ENCODE results near the gene GPR3. TPM values are rescaled to one million over a fixed set of nuclear protein-coding genes. Genes with fewer than 3 reads are reported as not detected.
"Not testable (repeated sequence)": the region's sequence is repeated elsewhere in the genome, so short reads cannot be mapped to it uniquely, and the experiment has no call there.

The GPR3 gene
- total RNA-seq, 2 experiments from 2014 or later, result 0.58 to 0.65 TPM

GRCh38 chr1:27428316-27429028 is 36.0 kb downstream of the GPR3 start:
- H3K4me1 Mint-ChIP-seq, result peaks cover 66% of the 10 kb centered on the region
- peak overlapping the region; percentile 65 for H3K27ac Mint-ChIP-seq
- peak overlapping the region; percentile 59 for H3K4me3 Mint-ChIP-seq
- no peaks in the 10 kb centered on the region for H3K27me3 Mint-ChIP-seq
- H3K36me3 Mint-ChIP-seq (ENCODE audit: low read depth), result peaks cover 34% of the 10 kb centered on the region
- ChIA-PET CTCF (interaction anchor here (0.7 to 5.9 kb wide), 5 partner anchors 9 to 241 kb away, joined by 3 to 56 read pairs (median 5); no protein-coding TSS in a partner anchor), POLR2A (interaction anchor here (1.1 to 4.1 kb wide), 7 partner anchors 7 to 61 kb away, joined by 3 to 24 read pairs (median 5); partner anchors contain the start of gene WASF2)
- H3K9me3 Mint-ChIP-seq, result no peaks in the 10 kb centered on the region
- DNase-seq, result no peak

GRCh38 chr1:27429029-27429425 is 36.6 kb downstream of the GPR3 start:
- peak overlapping the region; percentile 59 for H3K4me3 Mint-ChIP-seq
- CTCF ChIA-PET, result interaction anchor here (0.7 to 5.9 kb wide), 5 partner anchors 9 to 240 kb away, joined by 3 to 56 read pairs (median 5); no protein-coding TSS in a partner anchor
- POLR2A ChIA-PET, result interaction anchor here (0.9 to 4.1 kb wide), 7 partner anchors 8 to 96 kb away, joined by 3 to 24 read pairs (median 5); partner anchors contain the start of gene WASF2
- H3K4me1 Mint-ChIP-seq, result peaks cover 64% of the 10 kb centered on the region
- no peaks in the 10 kb centered on the region for H3K27me3 Mint-ChIP-seq
- no peak for DNase-seq
- no peaks in the 10 kb centered on the region for H3K9me3 Mint-ChIP-seq
- peaks cover 31% of the 10 kb centered on the region for H3K36me3 Mint-ChIP-seq (ENCODE audit: low read depth)
- peak overlapping the region; percentile 65 for H3K27ac Mint-ChIP-seq

GRCh38 chr1:27430903-27431600 is 38.6 kb downstream of the GPR3 start:
- no peaks in the 10 kb centered on the region for H3K9me3 Mint-ChIP-seq
- peak overlapping the region; percentile 70 for H3K27ac Mint-ChIP-seq
- peak; percentile 35 for DNase-seq
- peaks cover 23% of the 10 kb centered on the region for H3K36me3 Mint-ChIP-seq (ENCODE audit: low read depth)
- no peaks in the 10 kb centered on the region for H3K27me3 Mint-ChIP-seq
- CTCF ChIA-PET, result interaction anchor here (0.6 to 5.9 kb wide), 11 partner anchors 11 to 212 kb away, joined by 3 to 56 read pairs (median 4); partner anchors contain the start of gene WASF2
- H3K4me3 Mint-ChIP-seq, result peak overlapping the region; percentile 43
- POLR2A ChIA-PET, result interaction anchor here (1.2 to 4.1 kb wide), 6 partner anchors 9 to 173 kb away, joined by 3 to 24 read pairs (median 4); partner anchors contain the start of genes AHDC1 and WASF2
- peaks cover 69% of the 10 kb centered on the region for H3K4me1 Mint-ChIP-seq

GRCh38 chr1:27431601-27431940 is 39.1 kb downstream of the GPR3 start:
- Mint-ChIP-seq H3K36me3 (ENCODE audit: low read depth) (peaks cover 22% of the 10 kb centered on the region), H3K27me3 (no peaks in the 10 kb centered on the region), H3K4me3 (no peak overlapping the region), H3K4me1 (peaks cover 72% of the 10 kb centered on the region), H3K9me3 (no peaks in the 10 kb centered on the region), H3K27ac (peak overlapping the region; percentile 70)
- ChIA-PET CTCF (interaction anchor here (1.3 to 5.9 kb wide), 3 partner anchors 13 to 125 kb away, joined by 4 to 56 read pairs (median 6); partner anchors contain the start of gene WASF2), POLR2A (interaction anchor here (1.2 to 4.1 kb wide), 4 partner anchors 8 to 58 kb away, joined by 3 to 24 read pairs (median 6); partner anchors contain the start of gene WASF2)
- DNase-seq, result no peak

- H3K4me3 Mint-ChIP-seq, H3K27me3 Mint-ChIP-seq, H3K27ac Mint-ChIP-seq, CTCF ChIA-PET, POLR2A ChIA-PET, H3K9me3 Mint-ChIP-seq, DNase-seq: not testable (repeated sequence)
- H3K36me3 Mint-ChIP-seq (ENCODE audit: low read depth), result peaks cover 15% of the 10 kb centered on the region
- H3K4me1 Mint-ChIP-seq, result peaks cover 75% of the 10 kb centered on the region
These were observed 40.3 kb downstream of the GPR3 start for GRCh38 chr1:27432725-27433124.

- CTCF ChIA-PET, result no interaction called here
- POLR2A ChIA-PET, result interaction anchor here (1.2 to 2.2 kb wide), 3 partner anchors 10 to 56 kb away, joined by 3 to 8 read pairs (median 5); partner anchors contain the start of gene WASF2
- no peak overlapping the region for H3K27ac Mint-ChIP-seq
- no peaks in the 10 kb centered on the region for H3K9me3 Mint-ChIP-seq
- DNase-seq, result no peak
- H3K36me3 Mint-ChIP-seq (ENCODE audit: low read depth), result peaks cover 13% of the 10 kb centered on the region
- peaks cover 75% of the 10 kb centered on the region for H3K4me1 Mint-ChIP-seq
- H3K27me3 Mint-ChIP-seq, result no peaks in the 10 kb centered on the region
- H3K4me3 Mint-ChIP-seq, result no peak overlapping the region
These were observed 41.3 kb downstream of the GPR3 start for GRCh38 chr1:27433706-27434105.

GRCh38 chr1:27435566-27436203 is 43.3 kb downstream of the GPR3 start:
- Mint-ChIP-seq H3K4me3 (peak overlapping the region; percentile 47), H3K27ac (peak overlapping the region; percentile 69), H3K27me3 (no peaks in the 10 kb centered on the region), H3K36me3 (ENCODE audit: low read depth) (peaks cover 28% of the 10 kb centered on the region), H3K9me3 (no peaks in the 10 kb centered on the region), H3K4me1 (peaks cover 67% of the 10 kb centered on the region)
- POLR2A ChIA-PET, result interaction anchor here (1.4 to 4.8 kb wide), 6 partner anchors 8 to 54 kb away, joined by 5 to 33 read pairs (median 12); partner anchors contain the start of gene WASF2
- no peak for DNase-seq
- CTCF ChIA-PET, result interaction anchor here (1.1 to 4.3 kb wide), 5 partner anchors 8 to 173 kb away, joined by 3 to 21 read pairs (median 4); no protein-coding TSS in a partner anchor

- ChIA-PET POLR2A (interaction anchor here (0.8 to 4.8 kb wide), 7 partner anchors 8 to 86 kb away, joined by 3 to 33 read pairs (median 8); partner anchors contain the start of gene WASF2), CTCF (interaction anchor here (0.7 to 4.3 kb wide), 10 partner anchors 7 to 172 kb away, joined by 3 to 21 read pairs (median 5); no protein-coding TSS in a partner anchor)
- Mint-ChIP-seq H3K27ac (peak overlapping the region; percentile 69), H3K9me3 (no peaks in the 10 kb centered on the region), H3K27me3 (no peaks in the 10 kb centered on the region), H3K36me3 (ENCODE audit: low read depth) (peaks cover 28% of the 10 kb centered on the region), H3K4me3 (peak overlapping the region; percentile 47), H3K4me1 (peaks cover 59% of the 10 kb centered on the region)
- DNase-seq, result no peak
These were observed 44.1 kb downstream of the GPR3 start for GRCh38 chr1:27436204-27437159.

- Mint-ChIP-seq H3K4me1 (peaks cover 47% of the 10 kb centered on the region), H3K27ac (no peak overlapping the region), H3K4me3 (no peak overlapping the region), H3K9me3 (no peaks in the 10 kb centered on the region), H3K27me3 (no peaks in the 10 kb centered on the region), H3K36me3 (ENCODE audit: low read depth) (peaks cover 28% of the 10 kb centered on the region)
- POLR2A ChIA-PET, result interaction anchor here (1.1 to 4.8 kb wide), 5 partner anchors 9 to 234 kb away, joined by 3 to 33 read pairs (median 17); partner anchors contain the start of genes IFI6 and WASF2
- CTCF ChIA-PET, result interaction anchor here (0.6 to 4.3 kb wide), 5 partner anchors 10 to 224 kb away, joined by 3 to 21 read pairs (median 5); no protein-coding TSS in a partner anchor
- no peak for DNase-seq
These were observed 46.2 kb downstream of the GPR3 start for GRCh38 chr1:27438621-27439061.

- Mint-ChIP-seq H3K36me3 (ENCODE audit: low read depth) (peaks cover 31% of the 10 kb centered on the region), H3K27ac (no peak overlapping the region), H3K4me1 (peaks cover 52% of the 10 kb centered on the region), H3K9me3 (no peaks in the 10 kb centered on the region), H3K27me3 (no peaks in the 10 kb centered on the region), H3K4me3 (no peak overlapping the region)
- POLR2A ChIA-PET, result interaction anchor here (1.0 to 4.8 kb wide), 7 partner anchors 8 to 233 kb away, joined by 3 to 33 read pairs (median 6); partner anchors contain the start of genes IFI6 and WASF2
- DNase-seq, result no peak
- CTCF ChIA-PET, result interaction anchor here (0.8 to 4.3 kb wide), 4 partner anchors 21 to 129 kb away, joined by 3 to 21 read pairs (median 6); no protein-coding TSS in a partner anchor
These were observed 46.7 kb downstream of the GPR3 start for GRCh38 chr1:27439150-27439549.

GRCh38 chr1:27444632-27445031 is 52.2 kb downstream of the GPR3 start:
- Mint-ChIP-seq H3K4me1 (peaks cover 36% of the 10 kb centered on the region), H3K27me3 (no peaks in the 10 kb centered on the region), H3K27ac (peak overlapping the region; percentile 61), H3K9me3 (no peaks in the 10 kb centered on the region), H3K36me3 (ENCODE audit: low read depth) (peaks cover 34% of the 10 kb centered on the region), H3K4me3 (no peak overlapping the region)
- POLR2A ChIA-PET, result interaction anchor here (1.3 to 1.9 kb wide), 3 partner anchors 8 to 44 kb away, joined by 3 to 8 read pairs (median 3); no protein-coding TSS in a partner anchor
- DNase-seq, result no peak
- CTCF ChIA-PET, result no interaction called here
